A549 (cell line): ENCODE measurements around the gene ANKRD13D. TPM values are rescaled to one million over a fixed set of nuclear protein-coding genes. Genes with fewer than 3 reads are reported as not detected.
A peak's percentile ranks its signal among the peaks of the same experiment; 100 is the strongest.

Source experiments
- ATAC-seq, 2 experiments: fragments of 200-7000 bp in 1 of 2; fragments of >200 bp in 1 of 2; cut with Nextera tagmentation in 1 of 2; cut with Tn5 transposase in 1 of 2; 3 replicates each; pipeline versions ENCODE4 v1.8.0 to v1.9.1; 2018 to 2020; ENCODE audit warnings: mild to moderate bottlenecking in 1 of 2, moderate library complexity in 1 of 2
- CTCF ChIA-PET: fragments of 300-600 bp; sonication (Branson Sonifier 250); formaldehyde crosslinking; extraction: SDS; loops from one replicate; lab custom pipeline; 2021; ENCODE audit warnings: antibody characterized with exemption, inconsistent platforms; lab: Yijun Ruan, JAX
- POLR2A ChIA-PET: fragments of 350-600 bp; formaldehyde crosslinking; extraction: SDS; loops from one replicate; lab custom pipeline; 2021; ENCODE audit warnings: antibody characterized with exemption, inconsistent platforms; lab: Yijun Ruan, JAX
- DNase-seq, 2 experiments: peaks; one replicate each; pipeline versions ENCODE4 v3.0.0 to v3.0.0-alpha.2; 2011 to 2016; ENCODE audit warnings: low read depth in 1 of 2, low spot score in 1 of 2
- FAIRE-seq: peaks from 2 replicates; lab custom pipeline; 2011; peaks lifted over from hg19 to GRCh38; lab: Jason Lieb, UNC
- H3K27ac ChIP-seq, 2 experiments: fragments of >200 bp; sonication (Bioruptor Twin); formaldehyde crosslinking; 3 replicates each; pipeline ENCODE4 v1.5.1; 2016 to 2017
- H3K4me1 ChIP-seq: fragments of >200 bp; sonication (Bioruptor Twin); formaldehyde crosslinking; 3 replicates; pipeline ENCODE4 v1.6.1; 2016
- H3K4me2 ChIP-seq: fragments of >200 bp; sonication (Bioruptor Twin); formaldehyde crosslinking; 3 replicates; pipeline ENCODE4 v1.6.1; 2016
- H3K4me3 ChIP-seq: fragments of >200 bp; sonication (Bioruptor Twin); formaldehyde crosslinking; 3 replicates; pipeline ENCODE4 v1.5.1; 2016
- H3K9me3 ChIP-seq: fragments of >200 bp; sonication (Bioruptor Twin); formaldehyde crosslinking; 3 replicates; pipeline ENCODE4 v1.6.1; 2016
- ATOH8 ChIP-seq: fragments of 250-450 bp; sonication (Bioruptor Pico); IDR thresholded peaks from 2 replicates; pipeline ENCODE4 v1.5.0; 2020; ENCODE audit warnings: low read depth, mild to moderate bottlenecking, moderate library complexity
- CBX2 ChIP-seq: fragments of 200-600 bp; sonication (generic); IDR thresholded peaks from 2 replicates; pipeline ENCODE4 v1.6.1; 2016; ENCODE audit warnings: low read depth, mild to moderate bottlenecking, borderline replicate concordance
- CEBPB ChIP-seq, 2 experiments: fragments of >200 bp in 1 of 2; sonication (Bioruptor Twin) in 1 of 2; formaldehyde crosslinking in 1 of 2; IDR thresholded peaks; 2 replicates each; pipeline ENCODE4 v1.6.1; 2012 to 2016
- CHD4 ChIP-seq: fragments of 200-600 bp; sonication (generic); IDR thresholded peaks from 2 replicates; pipeline ENCODE4 v1.6.1; 2016; ENCODE audit warnings: antibody characterized with exemption, mild to moderate bottlenecking, borderline replicate concordance
- E2F6 ChIP-seq: IDR thresholded peaks from 2 replicates; pipeline ENCODE4 v1.6.1; 2012; ENCODE audit warnings: low read depth, borderline replicate concordance
- EHF ChIP-seq: fragments of 250-450 bp; sonication (Bioruptor Pico); IDR thresholded peaks from 2 replicates; pipeline ENCODE4 v1.5.0; 2020; ENCODE audit warnings: mild to moderate bottlenecking
- EHMT2 ChIP-seq: fragments of 200-600 bp; sonication (generic); IDR thresholded peaks from 2 replicates; pipeline ENCODE4 v1.6.1; 2016; ENCODE audit warnings: antibody characterized with exemption, low read depth, mild to moderate bottlenecking, moderate library complexity
- EP300 ChIP-seq, 2 experiments: fragments of >200 bp; sonication (Bioruptor Twin); formaldehyde crosslinking; IDR thresholded peaks; 2 replicates in 1 of 2; 3 replicates in 1 of 2; pipeline ENCODE4 v1.6.1; 2016 to 2017
- FOSL2 ChIP-seq, 2 experiments: fragments of 450-650 bp in 1 of 2; fragments of >200 bp in 1 of 2; sonication (Bioruptor Twin) in 1 of 2; formaldehyde crosslinking; IDR thresholded peaks; 2 replicates each; pipeline versions ENCODE4 v1.5.0 to v1.6.1; 2016 to 2020; ENCODE audit warnings: mild to moderate bottlenecking in 1 of 2, moderate library complexity in 1 of 2
- FOXS1 ChIP-seq: fragments of 250-450 bp; sonication (Bioruptor Pico); IDR thresholded peaks from 2 replicates; pipeline ENCODE4 v1.5.0; 2020; ENCODE audit warnings: mild to moderate bottlenecking, moderate library complexity
- HDAC2 ChIP-seq: fragments of 200-600 bp; sonication (generic); IDR thresholded peaks from 2 replicates; pipeline ENCODE4 v1.6.1; 2016
- HOXB13 ChIP-seq: fragments of 250-450 bp; sonication (Bioruptor Pico); IDR thresholded peaks from 2 replicates; pipeline ENCODE4 v1.5.0; 2020; ENCODE audit warnings: low read depth, mild to moderate bottlenecking, moderate library complexity
- JUNB ChIP-seq: fragments of >200 bp; sonication (Bioruptor Twin); formaldehyde crosslinking; IDR thresholded peaks from 2 replicates; pipeline ENCODE4 v1.6.1; 2016
- RARB ChIP-seq: fragments of 250-450 bp; sonication (Bioruptor Pico); IDR thresholded peaks from 2 replicates; pipeline ENCODE4 v1.8.0; 2021; ENCODE audit warnings: mild to moderate bottlenecking, moderate library complexity
- RCOR1 ChIP-seq: fragments of 150-350 bp; IDR thresholded peaks from 2 replicates; pipeline ENCODE4 v1.6.1; 2014; ENCODE audit warnings: antibody characterized with exemption, low read length, low read depth
- RFX5 ChIP-seq: fragments of 450-650 bp; IDR thresholded peaks from 2 replicates; pipeline ENCODE4 v1.7.1; 2014; ENCODE audit warnings: antibody characterized with exemption, mild to moderate bottlenecking, moderate library complexity
- RNF2 ChIP-seq: fragments of 200-600 bp; sonication (generic); IDR thresholded peaks from 2 replicates; pipeline ENCODE4 v1.6.1; 2016; ENCODE audit warnings: low read depth, mild to moderate bottlenecking, antibody characterized with exemption, moderate library complexity, borderline replicate concordance
- TP53 ChIP-seq: fragments of 250-450 bp; sonication (Bioruptor Pico); IDR thresholded peaks from 2 replicates; pipeline ENCODE4 v1.5.0; 2021; ENCODE audit warnings: mild to moderate bottlenecking, moderate library complexity
- ZC3H11A ChIP-seq: fragments of 450-650 bp; IDR thresholded peaks from 2 replicates; pipeline ENCODE4 v1.6.1; 2014; ENCODE audit warnings: antibody characterized with exemption, mild to moderate bottlenecking
- ZFP36 ChIP-seq: fragments of 450-650 bp; IDR thresholded peaks from 2 replicates; pipeline ENCODE4 v1.6.1; 2014; ENCODE audit warnings: borderline replicate concordance; ENCODE audit not compliant: partially characterized antibody
- ZSCAN20 ChIP-seq: fragments of 250-450 bp; sonication (Bioruptor Pico); IDR thresholded peaks from 2 replicates; pipeline ENCODE4 v1.8.0; 2022; ENCODE audit warnings: mild to moderate bottlenecking, moderate library complexity
- WGBS: methylation state at CpG from one replicate; pipeline ENCODE4 v1.1.6; 2017; ENCODE audit errors: missing lambda C conversion rate; 5-methylcytosine and 5-hydroxymethylcytosine counted together
- polyA plus RNA-seq, 4 experiments: library from polyadenylated mRNA; depleted of rRNA in 3 of 4; stranded (reverse); fragments of >200 nt; fragmentation: RNase III in 1 of 4; extraction: RNeasy Plus Mini Kit Qiagen cat#74134 plus additional on column Dnase treatment in 1 of 4; gene quantifications; 2 replicates in 3 of 4; 3 replicates in 1 of 4; pipeline ENCODE4 v1.2.3, GENCODE V29; 2011 to 2017
- TF ChIP-seq, protein P1 (sequence below): fragments of >200 bp; sonication (Bioruptor Twin); formaldehyde crosslinking; IDR thresholded peaks from 3 replicates; pipeline ENCODE4 v1.5.1; 2016
- TF ChIP-seq, protein P2 (sequence below): IDR thresholded peaks from 2 replicates; pipeline ENCODE4 v1.6.1; 2012
- TF ChIP-seq, protein P3 (sequence below): fragments of >200 bp; sonication (Bioruptor Twin); formaldehyde crosslinking; IDR thresholded peaks from 2 replicates; pipeline ENCODE4 v1.6.1; 2016

ANKRD13D gene
- polyA plus RNA-seq, 2 of the 4 experiments (the other 2 are of a cell fraction) = 17.0 to 24.2 TPM

DNA sequence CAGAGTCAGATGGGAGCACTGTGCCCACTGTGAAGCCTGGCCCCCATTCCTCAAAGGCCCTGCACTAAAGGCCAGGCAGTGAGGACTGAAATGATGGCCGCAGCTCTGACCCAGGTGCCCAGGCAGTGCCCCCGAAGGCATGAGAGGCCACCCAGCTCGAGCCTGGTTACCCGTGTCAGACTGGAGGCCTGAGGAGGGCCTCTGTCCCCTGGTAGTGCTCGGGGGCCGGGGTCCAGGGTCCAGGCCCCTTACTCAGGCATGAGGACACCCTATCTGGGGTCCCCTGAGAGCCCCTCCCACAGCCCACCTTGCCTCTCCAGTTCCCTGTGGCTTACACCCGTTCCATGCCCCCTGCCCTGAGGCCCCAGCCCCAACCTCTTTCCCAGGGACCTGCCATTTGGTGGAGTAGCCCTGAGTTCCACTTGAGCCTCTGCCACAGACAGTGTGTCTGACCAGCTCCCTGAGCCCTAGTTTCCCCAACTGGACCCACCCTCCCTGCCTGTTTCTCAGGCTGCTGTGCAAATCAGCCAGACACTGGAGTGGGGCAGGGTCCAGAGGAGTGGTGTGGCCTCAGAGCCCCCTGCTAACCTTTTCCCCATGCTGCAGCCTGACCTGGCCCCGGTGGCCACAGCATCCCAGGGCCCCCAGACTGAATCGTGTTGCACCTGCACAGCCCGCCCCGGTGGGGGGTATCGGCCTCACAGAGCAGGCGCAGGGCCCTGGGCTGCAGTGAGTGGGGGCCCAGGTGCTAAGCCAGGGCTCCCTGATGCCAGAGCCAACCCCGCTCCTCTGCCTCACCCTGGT is 10.8 kb upstream of the ANKRD13D start:
- H3K27ac ChIP-seq = 0 out of 6 replicates have a peak overlapping the region, but pooled peaks of 1 of the 2 experiments have one; percentile 67
- no peak for TF ChIP-seq JUNB
- TF ChIP-seq RARB (CRISPR knock-in tag) = no peak
- TF ChIP-seq ZC3H11A = no peak
- TF ChIP-seq E2F6 = no peak
- TF ChIP-seq HDAC2 = no peak
- no peak for TF ChIP-seq HOXB13 (CRISPR knock-in tag)
- no peak for TF ChIP-seq ZFP36
- TF ChIP-seq, all 56 proteins: peak for 0
- ATAC-seq = no peak
- WGBS = 96% methylated on average over 8 of the region's 14 CpGs
- H3K9me3 ChIP-seq = no peaks in the 10 kb centered on the region
- DNase-seq = no peak
- no peak overlapping the region for H3K4me2 ChIP-seq
- POLR2A ChIA-PET = interaction anchor here (0.7 kb wide), 1 partner anchor 10 kb away, joined by 3 read pairs; the partner anchor contains the start of gene ANKRD13D
- peaks cover 4% of the 10 kb centered on the region; the same call in 1 of the 3 replicates for H3K4me1 ChIP-seq
- no peak for FAIRE-seq
- H3K4me3 ChIP-seq = no peak overlapping the region
- CTCF ChIA-PET = interaction anchor here (1.0 to 3.8 kb wide), 5 partner anchors 12 to 197 kb away, joined by 3 to 20 read pairs (median 4); partner anchors contain the start of gene GRK2

DNA sequence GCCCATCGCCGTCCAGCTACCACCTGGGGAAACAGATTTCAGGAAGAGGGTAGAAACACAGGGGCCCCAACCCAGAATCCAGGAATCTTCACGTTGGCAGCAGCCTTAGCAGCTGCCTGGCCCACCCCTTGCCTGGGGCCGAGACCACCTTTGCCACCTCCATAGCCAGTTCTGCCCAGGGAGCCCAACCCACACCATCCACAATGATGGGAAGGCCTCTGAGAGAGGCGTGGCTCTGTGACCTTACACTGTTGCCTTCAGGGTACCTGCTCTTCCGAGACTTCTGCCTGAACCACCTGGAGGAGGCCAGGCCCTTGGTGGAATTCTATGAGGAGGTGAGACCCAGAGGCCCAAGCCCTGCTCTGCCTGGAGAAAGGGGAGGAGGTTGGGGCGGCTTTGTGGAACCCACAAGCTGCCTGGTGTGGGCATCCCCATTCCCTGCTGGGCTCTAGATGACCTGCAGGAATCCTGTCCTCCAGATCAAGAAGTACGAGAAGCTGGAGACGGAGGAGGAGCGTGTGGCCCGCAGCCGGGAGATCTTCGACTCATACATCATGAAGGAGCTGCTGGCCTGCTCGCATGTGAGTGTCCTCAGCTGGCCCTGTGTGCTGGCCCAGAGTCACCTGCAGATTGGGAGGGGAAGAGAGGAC is 10.0 kb upstream of the ANKRD13D start:
- ChIA-PET CTCF (interaction anchor here (0.6 to 3.8 kb wide), 6 partner anchors 9 to 139 kb away, joined by 3 to 20 read pairs (median 5); partner anchors contain the start of gene GRK2), POLR2A (interaction anchor here (0.7 to 0.8 kb wide), 2 partner anchors 9 to 10 kb away, joined by 3 read pairs; partner anchors contain the start of gene ANKRD13D)
- TF ChIP-seq TP53 = no peak
- no peak for TF ChIP-seq ZSCAN20 (CRISPR knock-in tag)
- TF ChIP-seq CEBPB (IDR thresholded peaks at IDR 0.05) = no peak
- no peak for TF ChIP-seq FOXS1
- TF ChIP-seq, protein P1, sequence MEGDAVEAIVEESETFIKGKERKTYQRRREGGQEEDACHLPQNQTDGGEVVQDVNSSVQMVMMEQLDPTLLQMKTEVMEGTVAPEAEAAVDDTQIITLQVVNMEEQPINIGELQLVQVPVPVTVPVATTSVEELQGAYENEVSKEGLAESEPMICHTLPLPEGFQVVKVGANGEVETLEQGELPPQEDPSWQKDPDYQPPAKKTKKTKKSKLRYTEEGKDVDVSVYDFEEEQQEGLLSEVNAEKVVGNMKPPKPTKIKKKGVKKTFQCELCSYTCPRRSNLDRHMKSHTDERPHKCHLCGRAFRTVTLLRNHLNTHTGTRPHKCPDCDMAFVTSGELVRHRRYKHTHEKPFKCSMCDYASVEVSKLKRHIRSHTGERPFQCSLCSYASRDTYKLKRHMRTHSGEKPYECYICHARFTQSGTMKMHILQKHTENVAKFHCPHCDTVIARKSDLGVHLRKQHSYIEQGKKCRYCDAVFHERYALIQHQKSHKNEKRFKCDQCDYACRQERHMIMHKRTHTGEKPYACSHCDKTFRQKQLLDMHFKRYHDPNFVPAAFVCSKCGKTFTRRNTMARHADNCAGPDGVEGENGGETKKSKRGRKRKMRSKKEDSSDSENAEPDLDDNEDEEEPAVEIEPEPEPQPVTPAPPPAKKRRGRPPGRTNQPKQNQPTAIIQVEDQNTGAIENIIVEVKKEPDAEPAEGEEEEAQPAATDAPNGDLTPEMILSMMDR = no peak
- no peak for TF ChIP-seq EHMT2
- TF ChIP-seq, protein P2, sequence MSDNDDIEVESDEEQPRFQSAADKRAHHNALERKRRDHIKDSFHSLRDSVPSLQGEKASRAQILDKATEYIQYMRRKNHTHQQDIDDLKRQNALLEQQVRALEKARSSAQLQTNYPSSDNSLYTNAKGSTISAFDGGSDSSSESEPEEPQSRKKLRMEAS = no peak
- no peak for TF ChIP-seq CHD4
- no peak for TF ChIP-seq EHF (CRISPR knock-in tag)
- TF ChIP-seq FOSL2 (IDR thresholded peaks at IDR 0.05) = no peak
- no peak for TF ChIP-seq FOSL2 (CRISPR knock-in tag; IDR thresholded peaks at IDR 0.05)
- TF ChIP-seq, protein P3, sequence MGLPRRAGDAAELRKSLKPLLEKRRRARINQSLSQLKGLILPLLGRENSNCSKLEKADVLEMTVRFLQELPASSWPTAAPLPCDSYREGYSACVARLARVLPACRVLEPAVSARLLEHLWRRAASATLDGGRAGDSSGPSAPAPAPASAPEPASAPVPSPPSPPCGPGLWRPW = no peak
- no peak for TF ChIP-seq RCOR1
- no peak for TF ChIP-seq ATOH8 (CRISPR knock-in tag)
- TF ChIP-seq RFX5 = no peak
- no peak for TF ChIP-seq CBX2
- no peak for TF ChIP-seq EP300 (IDR thresholded peaks at IDR 0.05)
- TF ChIP-seq RNF2 = no peak
- FAIRE-seq = no peak
- Histone ChIP-seq H3K27ac (no peak overlapping the region), H3K4me2 (no peak overlapping the region), H3K4me3 (no peak overlapping the region), H3K4me1 (peaks cover 4% of the 10 kb centered on the region; the same call in 1 of the 3 replicates), H3K9me3 (no peaks in the 10 kb centered on the region)
- ATAC-seq = no peak
- 93% methylated on average over 10 of the region's 14 CpGs for WGBS
- no peak for DNase-seq
